Glutamatergic neuron (in vitro differentiated cells): ENCODE measurements around the gene NDUFS7. TPM values are rescaled to one million over a fixed set of nuclear protein-coding genes. Genes with fewer than 3 reads are reported as not detected.

ENCODE experiments used
- DNase-seq: peaks from one replicate; pipeline ENCODE4 v3.0.0; 2022
- H3K27ac Mint-ChIP-seq: one replicate; pipeline ENCODE4 v1.8.0; 2020; ENCODE audit warnings: mild to moderate bottlenecking, mixed read lengths, inconsistent platforms; ENCODE audit not compliant: unreplicated experiment
- H3K27me3 Mint-ChIP-seq: one replicate; pipeline ENCODE4 v1.8.0; 2020; ENCODE audit warnings: mild to moderate bottlenecking, moderate library complexity, mixed read lengths, inconsistent platforms; ENCODE audit not compliant: unreplicated experiment
- H3K36me3 Mint-ChIP-seq: one replicate; pipeline ENCODE4 v1.8.0; 2020; ENCODE audit warnings: mild to moderate bottlenecking, mixed read lengths, inconsistent platforms; ENCODE audit not compliant: unreplicated experiment
- H3K4me1 Mint-ChIP-seq: one replicate; pipeline ENCODE4 v1.8.0; 2020; ENCODE audit warnings: mild to moderate bottlenecking, low read depth, mixed read lengths, inconsistent platforms; ENCODE audit not compliant: unreplicated experiment
- H3K4me3 Mint-ChIP-seq: one replicate; pipeline ENCODE4 v1.8.0; 2020; ENCODE audit warnings: mild to moderate bottlenecking, mixed read lengths, inconsistent platforms; ENCODE audit not compliant: unreplicated experiment
- H3K9me3 Mint-ChIP-seq: one replicate; pipeline ENCODE4 v1.8.0; 2020; ENCODE audit warnings: mild to moderate bottlenecking, moderate library complexity, mixed read lengths, inconsistent platforms; ENCODE audit not compliant: unreplicated experiment
- total RNA-seq: library from RNA; stranded (reverse); fragmentation: NEBNext Ultra II Directional; extraction: Animal tissue kit (Norgen Biotek cat#: 25700); gene quantifications from one replicate; pipeline ENCODE4 v1.2.1, GENCODE V29; 2021; ENCODE audit not compliant: unreplicated experiment
- TF ChIP-seq, protein P1 (sequence below): fragments of 200-600 bp; sonication (generic); IDR thresholded peaks from one replicate; pipeline ENCODE4 v1.5.0; 2021; ENCODE audit not compliant: partially characterized antibody, unreplicated experiment

NDUFS7 gene
- total RNA-seq, 1 donor from 2014 or later, result 123 TPM

- Mint-ChIP-seq H3K27me3 (peaks cover 2% of the 10 kb centered on the region), H3K36me3 (no peaks in the 10 kb centered on the region), H3K27ac (no peak overlapping the region), H3K9me3 (peaks cover 8% of the 10 kb centered on the region), H3K4me3 (peak overlapping the region; percentile 61), H3K4me1 (no peaks in the 10 kb centered on the region)
- TF ChIP-seq, protein P1, sequence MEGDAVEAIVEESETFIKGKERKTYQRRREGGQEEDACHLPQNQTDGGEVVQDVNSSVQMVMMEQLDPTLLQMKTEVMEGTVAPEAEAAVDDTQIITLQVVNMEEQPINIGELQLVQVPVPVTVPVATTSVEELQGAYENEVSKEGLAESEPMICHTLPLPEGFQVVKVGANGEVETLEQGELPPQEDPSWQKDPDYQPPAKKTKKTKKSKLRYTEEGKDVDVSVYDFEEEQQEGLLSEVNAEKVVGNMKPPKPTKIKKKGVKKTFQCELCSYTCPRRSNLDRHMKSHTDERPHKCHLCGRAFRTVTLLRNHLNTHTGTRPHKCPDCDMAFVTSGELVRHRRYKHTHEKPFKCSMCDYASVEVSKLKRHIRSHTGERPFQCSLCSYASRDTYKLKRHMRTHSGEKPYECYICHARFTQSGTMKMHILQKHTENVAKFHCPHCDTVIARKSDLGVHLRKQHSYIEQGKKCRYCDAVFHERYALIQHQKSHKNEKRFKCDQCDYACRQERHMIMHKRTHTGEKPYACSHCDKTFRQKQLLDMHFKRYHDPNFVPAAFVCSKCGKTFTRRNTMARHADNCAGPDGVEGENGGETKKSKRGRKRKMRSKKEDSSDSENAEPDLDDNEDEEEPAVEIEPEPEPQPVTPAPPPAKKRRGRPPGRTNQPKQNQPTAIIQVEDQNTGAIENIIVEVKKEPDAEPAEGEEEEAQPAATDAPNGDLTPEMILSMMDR, result no peak
- DNase-seq, result no peak
These were observed 18.1 kb downstream of the NDUFS7 start for GRCh38 chr19:1401889-1402217.

DNA sequence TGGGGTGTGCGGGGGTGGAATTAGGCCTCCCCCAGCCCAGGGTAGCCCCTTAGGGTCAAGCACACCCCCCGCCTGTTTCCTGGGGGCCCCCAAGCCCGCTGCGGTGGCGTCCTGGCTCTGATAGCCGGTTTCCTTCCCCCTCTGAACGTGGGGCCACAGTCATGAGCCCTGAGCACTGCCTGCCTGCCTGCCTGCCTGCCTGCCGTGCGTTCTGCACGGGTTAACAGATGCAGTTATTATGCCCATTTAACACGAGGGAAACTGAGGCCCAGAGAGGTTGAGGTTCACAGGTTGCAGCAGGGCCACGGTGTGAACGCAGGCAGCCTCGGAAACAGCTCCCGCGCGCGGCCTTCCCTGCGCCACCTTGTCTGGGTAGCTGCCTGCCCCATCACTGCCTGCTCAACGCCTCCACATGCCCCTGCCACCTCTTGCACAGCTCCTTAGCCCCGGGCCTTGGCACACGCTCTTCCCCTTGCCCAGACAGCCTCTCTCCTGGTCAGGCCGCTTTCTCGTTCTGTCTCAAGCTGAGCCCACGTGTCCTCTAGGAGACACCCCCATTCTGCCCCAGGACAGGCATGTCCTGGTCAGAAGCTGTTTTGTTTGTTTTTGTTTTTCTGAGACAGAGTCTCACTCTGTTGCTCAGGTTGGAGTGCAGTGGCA, 18.8 kb downstream of the NDUFS7 start:
- H3K27me3 Mint-ChIP-seq, result peaks cover 2% of the 10 kb centered on the region

DNA sequence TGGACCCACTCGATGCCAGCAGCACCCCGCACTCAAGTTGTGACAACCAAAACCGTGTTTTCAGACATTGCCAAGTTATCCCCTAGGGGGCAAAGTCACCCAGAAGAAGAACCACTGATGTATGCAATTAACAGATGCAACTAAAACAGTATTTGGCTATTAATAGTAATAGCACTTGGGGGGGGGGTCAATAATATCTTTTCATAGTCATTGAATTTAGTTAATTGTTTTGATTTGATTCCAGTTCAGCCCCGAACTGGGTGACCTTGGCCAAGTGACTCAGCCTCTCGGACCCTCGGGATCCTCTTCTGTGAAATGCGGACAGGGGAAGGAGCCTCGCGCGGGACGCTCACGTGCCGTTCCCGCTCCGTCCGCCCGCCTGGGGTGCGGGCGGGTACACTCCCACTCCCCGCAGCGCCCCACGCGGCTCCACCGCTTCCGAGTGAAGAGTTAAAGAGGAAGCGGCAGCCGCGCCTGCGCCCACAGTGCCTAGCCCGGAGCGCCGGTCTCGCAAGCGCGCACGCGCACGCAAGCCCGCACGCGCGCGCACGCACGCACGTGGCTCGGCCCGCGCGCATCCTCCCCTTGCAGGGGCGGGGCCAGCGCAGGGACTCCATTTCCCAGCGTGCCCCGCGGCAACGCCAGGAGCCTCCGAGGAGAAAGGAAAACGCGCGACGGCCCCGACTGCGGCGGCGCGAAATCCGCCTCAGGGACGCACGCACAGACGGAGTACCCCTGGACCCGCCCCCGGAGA, 23.2 kb downstream of the NDUFS7 start:
- Mint-ChIP-seq H3K27ac (peak overlapping the region; percentile 31), H3K4me3 (peak overlapping the region; percentile 71), H3K36me3 (no peaks in the 10 kb centered on the region)

More for the DNA sequence above, 18.8 kb downstream of the NDUFS7 start:
- H3K36me3 Mint-ChIP-seq, result no peaks in the 10 kb centered on the region
- no peak for DNase-seq
- TF ChIP-seq, protein P1, result no peak
- H3K4me1 Mint-ChIP-seq, result no peaks in the 10 kb centered on the region
- peaks cover 8% of the 10 kb centered on the region for H3K9me3 Mint-ChIP-seq
- peak overlapping the region; percentile 80 for H3K4me3 Mint-ChIP-seq
- no peak overlapping the region for H3K27ac Mint-ChIP-seq

GRCh38 chr19:1407528-1408299, 24.0 kb downstream of the NDUFS7 start, which contains the start of gene DAZAP1:
Gene DAZAP1, plus strand, starts transcription at chr19:1407586. Its CDS starts 188 bp downstream, at chr19:1407774.
- Mint-ChIP-seq H3K4me3 (peak within 1 kb of the TSS; percentile 71), H3K27me3 (peaks cover 7% of the 10 kb centered on the region), H3K27ac (peak within 1 kb of the TSS; percentile 31), H3K4me1 (peaks cover 32% of the 10 kb centered on the region), H3K9me3 (peaks cover 17% of the 10 kb centered on the region), H3K36me3 (no peaks in the 10 kb centered on the region)
- no peak for DNase-seq
- TF ChIP-seq, protein P1, result no peak

More for the DNA sequence above, 23.2 kb downstream of the NDUFS7 start:
- DNase-seq, result peak; percentile 99
- TF ChIP-seq, protein P1, result no peak
- H3K4me1 Mint-ChIP-seq, result peaks cover 28% of the 10 kb centered on the region
- peaks cover 17% of the 10 kb centered on the region for H3K9me3 Mint-ChIP-seq
- peaks cover 7% of the 10 kb centered on the region for H3K27me3 Mint-ChIP-seq
